G401.6 (cell line): ENCODE measurements around the gene TEX261.
"Not testable (repeated sequence)": the region's sequence is repeated elsewhere in the genome, so short reads cannot be mapped to it uniquely, and the experiment has no call there.

ENCODE experiments used
- FAIRE-seq: peaks from 2 replicates; lab custom pipeline; 2012; peaks lifted over from hg19 to GRCh38; lab: Jason Lieb, UNC

TEX261 gene

DNA sequence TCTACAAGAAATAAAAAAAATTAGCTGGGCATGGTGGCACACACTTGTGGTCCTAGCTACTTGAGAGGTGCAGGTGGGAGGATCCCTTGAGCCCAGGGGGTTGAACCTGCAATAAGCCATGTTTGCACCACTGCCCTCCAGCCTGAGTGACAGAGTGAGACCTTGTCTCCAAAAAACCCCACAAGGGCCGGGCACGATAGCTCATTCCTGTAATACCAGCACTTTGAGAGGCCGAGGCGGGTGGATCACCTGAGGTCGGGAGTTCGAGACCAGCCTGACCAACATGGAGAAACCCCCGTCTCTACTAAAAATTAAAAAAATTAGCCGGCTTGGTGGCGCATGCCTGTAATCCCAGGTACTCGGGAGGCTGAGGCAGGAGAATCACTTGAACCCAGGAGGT is 5.3 kb upstream of the TEX261 start:
- not testable (repeated sequence) for FAIRE-seq

DNA sequence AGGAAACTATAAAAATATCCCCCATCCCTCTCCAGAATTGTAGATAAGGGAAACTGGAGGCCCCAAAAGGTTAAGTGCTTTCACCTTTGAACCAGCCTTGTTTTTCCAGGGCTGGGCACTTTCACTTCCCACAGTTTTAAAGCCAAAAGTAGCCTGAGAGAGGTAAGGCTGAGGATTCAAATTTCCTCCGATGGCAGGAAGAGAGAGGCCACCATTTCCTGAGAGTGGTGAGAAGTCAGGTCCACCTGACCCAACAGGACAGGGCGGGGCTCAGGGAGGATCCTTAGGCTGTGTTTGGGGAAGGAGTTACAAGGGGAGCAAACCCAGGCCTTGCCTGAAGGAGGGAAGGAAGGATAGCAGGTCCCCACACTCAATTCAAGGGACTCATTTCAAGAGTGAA is 4.7 kb upstream of the TEX261 start:
- no peak for FAIRE-seq

DNA sequence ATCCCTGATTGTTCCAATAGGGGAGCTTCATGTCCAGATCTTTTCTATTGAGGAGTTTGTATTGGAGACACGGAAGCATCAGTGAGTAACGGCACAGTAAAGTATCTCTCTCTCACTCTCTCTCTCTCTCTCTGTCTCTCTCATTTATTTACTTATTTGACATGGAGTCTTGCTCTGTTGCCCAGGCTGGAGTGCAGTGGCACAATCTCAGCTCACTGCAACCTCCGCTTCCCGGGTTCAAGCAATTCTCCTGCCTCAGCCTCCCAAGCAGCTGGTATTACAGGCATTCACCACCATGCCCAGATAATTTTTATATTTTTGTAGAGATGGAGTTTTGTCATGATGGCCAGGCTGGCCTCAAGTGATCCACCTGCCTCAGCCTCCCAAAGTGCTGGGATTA is 4.2 kb upstream of the TEX261 start:
- not testable (repeated sequence) for FAIRE-seq

DNA sequence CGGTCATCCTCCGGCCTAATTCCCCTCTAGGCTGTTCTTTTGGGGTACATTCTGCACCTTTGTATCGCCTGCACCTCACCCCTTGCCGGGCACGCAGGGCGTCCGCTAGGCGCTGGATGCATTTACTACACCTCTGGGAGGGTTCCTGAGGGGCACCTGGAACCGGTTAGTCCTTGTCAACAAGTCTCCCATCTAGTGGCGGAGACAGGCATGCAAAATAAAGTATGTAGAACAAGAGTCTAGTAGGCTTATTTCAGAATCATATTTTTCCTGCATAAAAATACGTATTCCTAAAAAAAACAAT is 705 bp upstream of the TEX261 start:
- peak; percentile 79 for FAIRE-seq

DNA sequence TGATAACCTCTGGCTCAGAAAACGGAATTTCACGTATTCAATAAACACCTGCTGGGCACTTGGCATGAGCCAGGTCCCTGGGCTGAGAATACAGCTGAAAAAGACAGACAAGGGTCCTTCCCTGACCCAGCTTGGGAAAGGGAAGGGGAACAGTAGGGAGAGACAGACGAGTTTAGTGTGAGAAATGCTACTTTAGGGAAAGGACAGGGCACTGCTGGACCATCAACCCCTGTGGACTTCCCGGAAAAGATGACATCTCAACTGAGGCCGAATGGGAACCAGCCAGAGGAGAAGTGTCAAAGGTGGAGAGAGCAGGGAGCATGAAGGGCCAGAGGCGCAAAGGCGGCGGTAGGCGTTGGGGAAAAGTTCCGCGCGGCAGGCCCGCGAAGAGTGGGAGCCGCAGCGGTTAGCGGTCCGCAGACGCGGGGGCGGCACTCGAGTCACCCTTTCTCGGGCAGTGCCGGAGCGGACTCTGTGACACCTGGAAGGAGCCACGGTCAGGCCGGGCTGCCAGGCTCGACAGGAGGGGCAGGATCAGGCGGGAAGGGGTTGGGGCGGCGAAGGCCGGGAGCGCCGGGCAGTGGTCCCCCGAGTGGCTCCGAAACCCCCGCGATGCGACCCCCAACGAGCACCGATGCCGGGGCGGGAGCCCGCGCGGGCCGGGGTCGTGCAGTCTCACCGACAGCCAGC is 519 bp downstream of the TEX261 start:
- no peak for FAIRE-seq

DNA sequence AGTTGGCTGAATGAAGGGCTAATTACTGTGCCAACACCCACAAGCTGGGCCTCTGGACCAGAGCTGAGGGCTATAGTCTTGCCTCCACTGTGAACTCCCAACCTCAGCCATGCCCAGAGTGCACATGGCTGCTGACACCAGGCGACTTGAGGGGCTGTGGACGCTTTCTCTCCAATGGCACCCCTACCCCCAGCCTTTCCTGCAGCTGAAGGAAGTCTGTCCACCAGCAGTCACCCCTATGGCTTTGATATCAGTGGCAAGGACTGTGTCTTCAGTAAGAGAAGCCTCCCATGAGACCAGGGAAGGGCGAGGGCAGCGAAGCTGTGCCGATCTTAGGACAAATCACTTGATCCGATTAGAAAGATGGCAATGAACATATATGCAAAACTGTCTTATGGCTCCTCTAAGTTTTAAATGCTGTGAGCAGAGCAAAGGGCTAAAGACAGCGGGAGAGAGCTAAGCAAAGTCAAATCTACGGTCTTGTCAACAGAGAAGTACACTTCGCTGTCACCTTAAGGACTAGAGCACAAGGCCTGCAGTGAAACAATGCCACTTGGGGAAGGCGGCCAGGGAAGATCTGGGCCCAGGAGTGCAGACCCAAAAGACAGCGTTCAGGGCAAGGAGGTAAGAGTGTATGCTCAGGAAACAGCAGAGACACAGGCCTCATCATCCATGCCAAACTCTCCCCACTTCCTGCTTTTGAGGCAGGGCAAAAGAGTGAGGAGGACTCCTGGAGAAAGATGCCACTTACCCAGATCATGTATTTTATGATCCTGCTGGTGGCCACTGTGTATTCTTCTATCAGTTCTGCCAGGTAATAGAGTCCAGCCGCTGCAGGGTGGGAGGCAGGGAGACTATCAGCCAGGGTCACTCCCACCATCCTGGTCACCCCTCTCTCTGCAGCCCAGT is 1.5 kb downstream of the TEX261 start:
- FAIRE-seq, result no peak

DNA sequence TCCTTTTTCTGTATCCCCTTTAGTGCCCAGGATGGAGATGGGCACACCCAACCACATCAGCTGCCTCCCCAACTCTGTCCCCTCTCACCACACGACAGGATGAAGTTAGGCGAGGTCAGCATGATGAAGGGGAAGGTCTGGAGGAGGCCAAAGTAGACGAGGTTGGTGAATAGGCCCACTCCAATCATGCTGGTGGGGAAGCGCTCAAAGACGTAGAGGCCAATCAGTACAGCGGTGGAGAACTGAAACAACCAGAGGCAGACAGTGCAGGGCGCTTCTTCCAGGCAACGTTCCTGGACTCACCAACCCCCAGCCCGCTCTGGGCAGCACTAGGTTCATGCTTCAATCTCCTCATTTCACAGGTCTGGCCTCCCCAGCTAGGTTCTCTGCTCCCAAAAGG is 2.9 kb downstream of the TEX261 start:
- no peak for FAIRE-seq

DNA sequence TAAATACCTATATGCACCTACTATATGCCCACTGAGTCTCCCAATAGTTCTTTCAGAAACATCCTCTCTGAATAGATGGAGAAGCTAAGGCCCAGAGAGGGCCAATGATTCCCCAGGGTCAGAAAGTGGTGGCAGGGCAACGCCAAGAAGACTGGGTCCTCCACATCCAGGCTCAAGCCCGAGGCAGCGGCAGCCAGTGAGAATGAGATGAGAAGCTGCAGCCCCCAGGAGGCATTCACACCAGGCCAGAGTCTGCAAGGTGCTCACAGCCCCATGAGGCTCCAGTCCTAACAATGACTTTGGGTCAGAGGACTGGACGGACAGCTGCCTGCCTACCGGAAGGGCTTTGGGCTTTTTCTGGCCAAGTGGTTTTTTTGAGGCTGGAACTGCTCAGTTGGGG is 3.5 kb downstream of the TEX261 start:
- FAIRE-seq, result no peak

DNA sequence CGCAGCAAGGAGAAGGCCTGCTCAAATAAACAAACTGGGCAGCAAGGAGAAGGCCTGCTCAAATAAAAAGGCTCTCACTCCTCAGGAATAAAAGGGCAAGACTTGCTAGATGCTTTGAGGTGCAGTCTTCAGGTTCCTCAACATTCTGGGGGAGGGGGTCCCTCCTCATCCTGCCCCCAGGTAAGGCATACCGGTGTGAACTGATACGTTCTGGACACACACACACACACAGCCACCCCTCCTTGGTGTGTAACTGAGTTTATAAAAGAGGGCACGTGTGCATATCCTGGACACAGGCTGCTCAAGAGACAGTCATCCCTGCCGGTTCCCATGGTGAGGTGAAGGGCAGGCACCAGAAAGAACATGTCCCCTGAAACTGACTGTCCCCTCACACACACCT is 4.5 kb downstream of the TEX261 start:
- FAIRE-seq, result no peak

DNA sequence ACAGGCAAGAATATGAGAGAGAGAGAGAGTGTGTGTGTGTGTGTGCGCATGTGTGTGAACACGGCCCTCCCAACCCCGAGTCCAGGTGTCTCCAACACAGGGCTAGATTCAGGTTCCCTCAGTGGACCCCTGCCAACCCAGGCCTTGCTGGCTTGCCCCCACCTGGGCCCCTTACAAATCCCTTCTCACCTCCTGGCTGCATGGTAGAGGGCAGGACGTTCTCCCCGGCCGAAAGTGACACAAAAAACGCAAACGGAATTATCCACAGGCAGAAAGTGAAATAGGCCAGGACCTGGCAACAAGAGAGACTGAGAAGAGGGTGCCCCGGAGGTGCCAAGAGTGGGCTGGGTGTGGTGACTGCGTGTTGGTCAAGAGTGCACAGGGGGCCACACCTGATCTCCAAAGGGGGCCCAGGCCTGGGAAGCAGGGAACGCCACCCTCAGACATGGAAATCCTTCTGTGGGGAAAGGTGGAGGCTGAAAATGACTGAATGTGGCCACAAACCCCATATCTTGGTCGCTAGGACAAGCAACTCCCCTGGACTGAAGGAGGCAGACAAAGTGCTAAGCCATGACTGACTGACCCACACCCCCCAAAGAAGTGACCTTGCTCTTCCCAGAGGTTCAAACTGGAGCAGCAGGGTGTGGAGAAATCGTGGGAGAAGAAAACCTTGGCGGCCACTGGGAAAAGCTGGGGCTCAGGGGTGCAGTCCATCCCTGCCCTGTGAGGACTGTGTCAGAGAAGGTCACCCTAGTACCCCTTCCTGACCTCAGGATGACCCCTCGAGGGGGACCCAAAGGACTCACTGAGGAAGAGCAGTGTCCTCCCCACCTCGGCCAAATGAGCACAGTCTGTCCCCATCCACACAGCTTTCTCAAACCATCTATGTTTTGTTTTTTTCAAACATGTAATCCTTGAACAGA is 5.7 kb downstream of the TEX261 start:
- no peak for FAIRE-seq

DNA sequence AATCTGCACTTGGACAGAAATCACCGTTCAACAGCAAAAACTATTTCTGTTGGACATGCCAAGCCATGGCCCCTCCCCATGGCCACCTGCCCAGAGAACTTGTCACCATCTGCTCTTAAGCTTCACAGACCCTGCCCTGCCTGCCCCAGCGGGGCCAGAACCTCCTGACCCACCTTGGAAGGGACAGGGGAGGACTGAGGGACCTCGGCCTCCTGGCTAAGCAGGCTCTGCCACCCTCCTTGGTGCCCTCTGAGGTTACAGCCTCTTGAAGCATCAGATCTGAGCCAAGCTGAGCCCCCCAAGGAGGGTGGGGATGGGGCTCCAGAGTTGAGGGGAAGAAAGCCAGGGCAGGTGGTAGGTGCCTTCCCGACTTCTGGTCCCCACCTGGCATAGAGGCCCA is 6.5 kb downstream of the TEX261 start:
- no peak for FAIRE-seq

DNA sequence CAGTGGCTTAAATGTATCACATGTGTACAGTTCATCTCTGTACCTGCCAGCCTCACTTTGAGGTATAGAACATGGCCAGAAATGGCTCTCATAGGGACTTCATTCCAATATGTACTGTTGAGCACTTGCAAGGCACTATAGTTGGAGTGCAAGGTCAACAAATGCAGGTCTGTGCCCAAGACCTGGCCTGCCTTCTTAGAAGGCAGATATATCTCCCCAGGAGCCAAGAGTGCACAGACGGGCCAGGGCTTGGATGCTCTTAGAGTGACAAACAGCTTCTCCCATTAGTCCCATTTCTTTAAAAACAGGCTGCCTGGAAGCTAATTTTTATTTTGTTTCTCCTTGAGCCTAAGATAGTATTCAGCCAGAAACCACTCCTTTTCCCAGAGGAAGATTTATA is 7.3 kb downstream of the TEX261 start:
- FAIRE-seq, result no peak

DNA sequence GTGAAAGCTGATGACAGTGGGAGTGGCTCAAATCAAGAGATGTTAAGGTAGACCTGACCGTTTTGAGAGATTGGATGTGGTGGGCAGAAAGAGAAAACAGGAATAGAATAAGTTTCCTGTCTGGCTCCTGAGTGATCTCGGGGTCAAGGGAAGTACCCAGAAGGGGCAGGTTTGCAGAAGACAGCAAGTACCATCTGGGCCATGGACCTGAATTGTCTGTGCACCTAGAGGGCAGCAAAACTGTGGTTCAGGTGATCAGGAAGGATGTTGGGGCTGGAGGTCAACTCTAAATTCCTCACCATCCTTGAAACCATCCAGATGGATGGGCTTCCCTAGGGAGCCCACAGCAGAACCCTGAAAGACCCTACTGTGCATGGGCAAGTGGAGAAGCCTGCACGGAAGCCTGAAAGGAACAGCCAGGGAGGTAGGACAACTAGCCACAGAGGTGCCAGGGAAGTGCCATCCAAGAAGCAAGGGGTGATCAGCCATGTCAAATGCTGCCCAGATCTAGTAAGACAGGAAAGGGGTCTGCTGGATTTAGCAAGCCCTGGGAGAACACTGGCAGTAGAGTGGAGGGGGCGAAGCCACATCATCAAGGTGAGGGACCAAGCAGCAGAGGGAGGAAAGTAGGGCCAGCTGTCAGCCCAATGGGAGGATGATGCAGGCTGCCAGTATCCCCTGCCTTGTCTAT is 8.0 kb downstream of the TEX261 start:
- no peak for FAIRE-seq

DNA sequence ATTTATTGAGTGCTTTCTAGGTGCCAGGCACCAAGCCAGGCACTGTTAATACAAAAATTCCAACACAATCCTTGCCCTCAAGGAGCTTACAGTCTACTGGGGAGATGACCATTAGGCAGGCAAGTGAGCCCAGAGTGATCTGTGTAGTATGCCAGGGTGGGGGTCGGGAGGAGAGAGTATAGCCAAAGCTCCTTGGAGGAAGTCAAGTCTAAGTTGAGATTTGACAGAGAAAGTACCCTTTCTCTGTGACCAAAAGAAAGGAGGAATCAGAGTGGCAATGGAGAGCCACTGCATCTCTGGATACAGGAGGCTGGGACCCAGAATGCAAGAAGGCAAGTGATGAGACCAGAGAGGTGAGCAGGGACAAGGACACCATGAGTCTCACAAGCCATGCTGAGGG is 8.7 kb downstream of the TEX261 start:
- FAIRE-seq, result no peak

DNA sequence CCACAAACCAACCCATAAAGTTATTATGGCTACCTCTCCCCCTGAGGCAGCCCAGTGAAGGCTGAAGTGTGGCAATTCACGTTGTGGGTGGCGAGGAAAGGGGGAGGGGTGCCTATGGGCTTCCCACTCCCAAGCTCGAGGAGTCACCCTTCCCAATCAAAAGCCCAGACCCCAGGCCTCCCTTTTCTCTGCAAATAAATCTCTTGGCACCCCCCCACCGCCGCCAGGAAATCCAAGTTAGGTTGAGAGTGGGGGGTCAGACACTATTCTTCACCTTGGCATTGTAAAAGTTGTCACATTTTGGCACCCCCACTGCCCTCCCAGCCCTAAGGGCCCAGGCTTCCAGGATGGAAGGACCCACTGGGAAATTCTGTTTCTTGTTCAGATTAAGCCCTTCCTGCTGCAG is 9.4 kb downstream of the TEX261 start:
- no peak for FAIRE-seq

DNA sequence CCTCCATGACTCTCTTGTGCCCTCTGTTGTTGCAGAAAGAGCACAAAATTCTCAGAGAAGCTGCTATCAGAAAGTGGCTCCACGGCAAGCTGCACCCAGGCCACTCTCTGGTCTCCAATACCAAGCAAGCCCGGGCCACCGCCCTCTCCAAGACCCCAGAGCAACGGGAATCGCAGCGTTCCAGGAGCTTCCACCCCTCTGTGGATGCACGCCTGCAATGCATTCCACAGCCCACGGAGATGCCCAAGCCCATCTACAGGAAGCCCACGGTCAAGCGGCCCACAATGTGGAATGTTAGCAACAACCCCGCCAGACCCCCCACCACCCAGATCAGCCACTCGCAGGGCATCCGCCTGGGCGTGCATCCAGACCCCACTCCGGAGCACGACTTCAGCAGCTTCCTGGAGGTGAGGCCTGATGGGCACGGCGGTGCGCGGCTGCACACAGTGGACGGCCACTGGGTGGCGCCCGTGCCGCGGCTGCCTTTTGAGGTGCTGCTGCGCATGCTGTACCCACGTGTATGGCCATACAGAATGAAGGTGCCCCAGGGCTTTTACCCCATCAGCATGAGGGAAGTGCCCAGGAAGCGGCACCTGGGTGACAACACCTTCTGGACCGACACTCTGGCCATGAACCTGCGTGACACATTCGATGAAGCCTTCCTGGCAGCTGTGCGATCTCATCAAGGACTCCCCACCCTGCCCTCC is 9.9 kb downstream of the TEX261 start:
- FAIRE-seq, result no peak

DNA sequence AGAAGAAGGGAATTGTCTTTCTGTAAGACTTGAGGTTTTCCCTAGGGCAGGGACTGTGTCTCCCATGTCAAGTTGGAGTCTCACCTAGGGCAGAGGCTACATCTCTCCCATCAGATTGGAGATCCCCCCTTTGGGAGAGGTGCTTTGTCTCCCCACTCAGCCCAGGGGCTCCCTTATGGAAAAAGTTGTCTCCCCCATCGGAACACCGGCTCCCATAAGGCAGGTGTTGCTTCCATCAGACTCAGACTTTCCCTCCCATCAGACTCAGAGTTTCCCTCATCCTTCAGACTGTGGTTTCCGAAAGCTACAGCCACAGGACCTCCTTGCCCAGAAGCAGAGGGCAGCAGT is 10.5 kb downstream of the TEX261 start:
- FAIRE-seq, result no peak

DNA sequence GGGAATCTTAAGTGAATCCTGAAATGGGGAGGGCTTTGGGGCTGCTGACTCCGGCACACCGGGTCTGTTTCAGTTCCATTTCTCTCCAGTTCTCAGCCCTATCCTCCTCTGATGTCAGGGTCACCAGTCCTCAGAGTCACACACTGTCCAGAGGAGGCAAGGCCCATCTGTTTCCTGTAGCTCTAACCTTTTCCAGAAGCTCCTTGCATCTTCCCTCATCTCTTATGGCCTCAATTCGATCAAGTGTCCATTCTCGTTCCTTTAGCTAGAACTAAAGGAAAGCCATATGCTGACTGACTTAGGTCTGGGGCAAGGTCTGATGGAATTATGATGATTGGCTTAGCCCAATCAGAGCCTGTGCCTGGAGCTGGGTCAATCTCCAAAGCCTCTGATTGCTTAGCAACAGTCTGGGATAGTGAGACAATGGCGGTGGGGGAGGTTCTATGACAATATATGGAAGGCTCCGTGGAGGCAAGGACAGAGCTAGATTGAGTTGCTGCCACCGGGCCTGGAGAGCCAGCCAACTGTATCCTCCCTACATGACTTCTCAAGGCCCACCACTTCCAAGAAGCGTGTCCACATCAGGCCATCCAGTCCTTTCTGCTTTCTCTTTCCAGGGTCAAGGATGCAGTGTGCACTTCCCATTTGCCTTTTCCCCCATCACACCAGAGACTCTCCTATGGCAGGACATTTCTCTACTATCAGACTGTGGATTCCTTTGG is 11.0 kb downstream of the TEX261 start:
- no peak for FAIRE-seq

DNA sequence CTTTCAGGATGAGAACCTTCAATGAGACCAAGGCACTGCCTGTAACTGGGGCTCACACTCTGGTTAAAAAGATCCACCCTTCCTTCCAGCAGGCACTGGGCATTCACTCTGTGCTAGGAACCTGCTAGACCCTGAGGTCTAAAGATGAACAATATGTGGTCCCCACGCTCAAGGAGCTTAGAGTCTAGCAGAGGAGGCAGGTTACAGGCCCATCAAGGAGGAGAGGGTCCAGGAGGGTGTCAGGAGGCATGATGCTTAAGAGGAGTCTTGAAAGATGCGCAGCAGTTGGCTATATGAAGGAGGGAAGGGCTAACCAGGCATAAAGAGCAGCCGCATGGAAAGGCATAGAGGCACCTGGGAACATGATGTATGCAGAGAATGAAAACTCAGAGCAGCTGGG is 11.7 kb downstream of the TEX261 start:
- no peak for FAIRE-seq

DNA sequence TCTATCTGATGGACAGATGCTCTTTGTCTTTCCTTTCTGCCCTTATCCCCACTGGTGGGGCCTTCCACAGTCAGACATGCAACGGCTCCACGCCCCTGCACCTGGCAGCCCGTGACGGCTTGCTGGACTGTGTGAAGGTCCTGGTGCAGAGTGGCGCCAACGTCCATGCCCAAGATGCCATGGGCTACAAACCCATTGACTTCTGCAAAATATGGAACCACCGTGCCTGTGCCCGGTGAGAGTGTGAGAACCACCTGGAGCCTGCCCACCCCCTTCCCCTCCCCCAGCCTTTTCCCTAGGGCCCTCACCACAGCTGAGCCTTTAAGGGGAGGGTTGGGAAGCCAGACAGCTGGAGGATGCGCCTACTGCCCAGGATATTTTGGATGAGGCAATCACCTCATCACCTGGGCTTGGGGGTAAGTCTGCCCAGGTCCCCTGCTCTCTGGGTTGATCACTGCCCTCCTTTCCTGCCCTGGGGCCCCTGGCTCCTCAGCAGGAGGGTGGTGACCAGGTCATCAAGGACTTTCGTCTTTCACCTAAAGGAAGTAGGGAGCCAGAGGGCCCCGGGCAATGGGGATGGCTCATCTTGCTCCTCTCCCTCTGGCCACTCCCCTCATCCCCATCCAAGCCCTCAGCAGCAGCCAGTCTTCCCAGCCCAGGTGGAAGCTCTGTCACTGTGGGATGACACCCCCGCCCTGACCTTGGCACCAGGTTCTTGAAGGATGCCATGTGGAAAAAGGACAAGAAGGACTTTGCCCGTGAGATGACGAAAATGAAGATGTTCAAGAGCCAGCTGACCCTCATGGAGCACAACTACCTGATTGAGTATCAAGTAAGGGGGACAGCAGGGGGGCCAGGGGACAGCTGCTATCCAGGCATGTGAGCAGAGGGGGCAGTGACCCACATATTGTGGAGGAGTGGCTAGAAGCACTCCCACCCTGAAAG is 12.5 kb downstream of the TEX261 start:
- no peak for FAIRE-seq
